ENCODE measurements around the gene BRI3BP.

The BRI3BP gene

GRCh38 chr12:125013816-125014442 lies 20.5 kb downstream of the BRI3BP start:
- no peak for TF ChIP-seq CTCF (IDR thresholded peaks at IDR 0.05; ENCODE audit: low read depth, low read length)
- H3K4me3 ChIP-seq (ENCODE audit: low read depth, low read length): no peak overlapping the region

- TF ChIP-seq CTCF (IDR thresholded peaks at IDR 0.05; ENCODE audit: low read depth, low read length): no peak
- H3K4me3 ChIP-seq (ENCODE audit: low read depth, low read length): no peak overlapping the region
Measured at GRCh38 chr12:125014526-125014925, 21.1 kb downstream of the BRI3BP start.

DNA sequence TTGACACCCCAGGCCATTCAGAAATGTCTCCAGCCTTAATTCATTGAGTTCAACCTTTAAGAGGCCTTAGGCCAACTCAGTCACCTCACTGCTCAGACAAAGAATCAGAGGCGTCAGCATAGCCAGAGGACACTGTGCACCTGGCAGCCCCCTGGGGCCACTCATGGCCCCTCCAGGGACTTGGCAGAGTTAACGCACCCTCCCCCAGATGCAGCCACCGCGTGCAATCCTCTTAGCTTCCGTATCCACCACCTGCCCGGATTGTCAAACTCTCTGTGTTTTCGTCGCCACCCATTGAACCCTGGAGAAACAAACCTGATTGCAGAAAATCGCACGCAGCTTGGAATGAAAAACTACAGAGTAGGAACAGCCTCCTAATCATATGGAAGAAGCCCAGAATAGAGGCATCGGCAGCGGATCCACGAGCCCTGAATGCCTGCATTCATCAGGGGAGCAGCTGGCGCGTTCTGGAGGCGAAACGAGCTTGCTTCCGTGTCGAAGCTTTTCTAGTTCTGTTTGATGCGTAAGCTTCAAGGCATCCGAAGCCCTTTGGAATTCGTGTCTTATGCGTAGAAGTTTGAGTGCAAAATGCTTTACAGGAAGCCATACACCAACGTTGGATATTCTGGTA lies 22.4 kb downstream of the BRI3BP start:
- no peak for TF ChIP-seq CTCF (IDR thresholded peaks at IDR 0.05; ENCODE audit: low read depth, low read length)
- no peak overlapping the region for H3K4me3 ChIP-seq (ENCODE audit: low read depth, low read length)

DNA sequence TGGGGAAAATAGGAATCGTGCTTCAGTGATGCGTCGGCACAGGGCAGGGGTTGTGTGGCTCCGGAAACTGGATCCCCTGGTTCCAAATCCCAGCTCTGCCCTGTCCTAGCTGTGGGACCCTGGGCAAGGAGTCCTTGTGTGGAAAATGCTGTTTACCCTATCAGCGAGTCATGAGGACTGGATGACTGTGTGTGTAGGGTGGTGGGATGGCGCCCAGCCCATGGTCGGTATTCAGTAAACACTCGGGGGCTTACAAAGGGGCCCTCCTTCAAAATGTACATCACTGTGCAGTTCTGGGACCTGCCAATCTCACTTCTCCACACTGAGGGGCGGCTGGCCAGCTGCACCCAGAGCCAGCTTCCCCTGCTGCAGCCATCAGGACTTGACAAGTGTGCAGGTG lies 24.4 kb downstream of the BRI3BP start:
- no peak for TF ChIP-seq CTCF (IDR thresholded peaks at IDR 0.05; ENCODE audit: low read depth, low read length)
- H3K4me3 ChIP-seq (ENCODE audit: low read depth, low read length): no peak overlapping the region

- TF ChIP-seq CTCF (IDR thresholded peaks at IDR 0.05; ENCODE audit: low read depth, low read length): no peak
- no peak overlapping the region for H3K4me3 ChIP-seq (ENCODE audit: low read depth, low read length)
Measured at GRCh38 chr12:125018356-125018755, 24.9 kb downstream of the BRI3BP start.

- no peak overlapping the region for H3K4me3 ChIP-seq (ENCODE audit: low read depth, low read length)
- no peak for TF ChIP-seq CTCF (IDR thresholded peaks at IDR 0.05; ENCODE audit: low read depth, low read length)
Measured at GRCh38 chr12:125021096-125021495, 27.7 kb downstream of the BRI3BP start.

GRCh38 chr12:125021771-125022170 lies 28.3 kb downstream of the BRI3BP start:
- H3K4me3 ChIP-seq (ENCODE audit: low read depth, low read length): no peak overlapping the region
- no peak for TF ChIP-seq CTCF (IDR thresholded peaks at IDR 0.05; ENCODE audit: low read depth, low read length)

All from WI38 (cell line).